Smooth muscle cell (in vitro differentiated cells): Measurements from ENCODE around the gene GTPBP2. TPM values are rescaled to one million over a fixed set of nuclear protein-coding genes. Genes with fewer than 3 reads are reported as not detected.
"Not testable (repeated sequence)": the region's sequence is repeated elsewhere in the genome, so short reads cannot be mapped to it uniquely, and the experiment has no call there.

Source experiments
- DNase-seq: peaks from one replicate; lab custom pipeline; 2025; ENCODE audit not compliant: unreplicated experiment; lab: John Stamatoyannopoulos, UW
- H2AFZ ChIP-seq: fragments of 200-600 bp; sonication (generic); 2 replicates; pipeline ENCODE4 v1.6.0; 2016; ENCODE audit warnings: antibody characterized with exemption, low read depth, mild to moderate bottlenecking
- H3F3A ChIP-seq: fragments of 200-600 bp; sonication (generic); 2 replicates; pipeline ENCODE4 v1.6.0; 2017; ENCODE audit warnings: antibody characterized with exemption, low read depth
- H3K27ac ChIP-seq: fragments of 200-600 bp; sonication (generic); 2 replicates; pipeline ENCODE4 v1.5.1; 2016; ENCODE audit warnings: low read depth, mild to moderate bottlenecking
- H3K27me3 ChIP-seq: fragments of 200-600 bp; sonication (generic); 2 replicates; pipeline ENCODE4 v1.6.1; 2016; ENCODE audit warnings: low read depth, mild to moderate bottlenecking
- H3K36me3 ChIP-seq: fragments of 200-600 bp; sonication (generic); 2 replicates; pipeline ENCODE4 v1.5.1; 2016; ENCODE audit warnings: low read depth
- H3K4me1 ChIP-seq: fragments of 200-600 bp; sonication (generic); 2 replicates; pipeline ENCODE4 v1.5.1; 2016; ENCODE audit warnings: low read depth
- H3K4me2 ChIP-seq: fragments of 200-600 bp; sonication (generic); 2 replicates; pipeline ENCODE4 v1.6.0; 2016; ENCODE audit warnings: mild to moderate bottlenecking
- H3K4me3 ChIP-seq: fragments of 200-600 bp; sonication (generic); 2 replicates; pipeline ENCODE4 v1.5.1; 2016; ENCODE audit warnings: mild to moderate bottlenecking
- H3K79me2 ChIP-seq: fragments of 200-600 bp; sonication (generic); 2 replicates; pipeline ENCODE4 v1.6.0; 2016; ENCODE audit warnings: low read depth, mild to moderate bottlenecking
- H3K9ac ChIP-seq: fragments of 200-600 bp; sonication (generic); 2 replicates; pipeline ENCODE4 v1.6.0; 2016; ENCODE audit warnings: low read depth
- H3K9me3 ChIP-seq: fragments of 200-600 bp; sonication (generic); replicated peaks from 2 replicates; pipeline ENCODE4 v1.5.1; 2016; ENCODE audit warnings: low read depth
- H4K20me1 ChIP-seq: fragments of 200-600 bp; sonication (generic); 2 replicates; pipeline ENCODE4 v1.6.0; 2016; ENCODE audit warnings: low read depth
- WGBS: methylation state at CpG from one replicate; pipeline ENCODE4 v1.1.7; 2016; ENCODE audit warnings: low lambda C conversion rate; 5-methylcytosine and 5-hydroxymethylcytosine counted together
- polyA plus RNA-seq: library from polyadenylated mRNA; unstranded; fragments of >200 nt; fragmentation: Nextera tagmentation; extraction: Ambion mirVana; gene quantifications from 2 replicates; pipeline ENCODE4 v1.2.1, GENCODE V29; 2016
- total RNA-seq: library from RNA; depleted of rRNA; stranded (reverse); fragments of >200 nt; gene quantifications from 2 replicates; pipeline ENCODE4 v1.2.3, GENCODE V29; 2014
- TF ChIP-seq, protein P1 (sequence below): fragments of 200-600 bp; sonication (generic); IDR thresholded peaks from 2 replicates; pipeline ENCODE4 v1.5.1; 2017; ENCODE audit warnings: borderline replicate concordance, mild to moderate bottlenecking, antibody characterized with exemption; ENCODE audit not compliant: insufficient read depth, poor library complexity, severe bottlenecking

GTPBP2 gene
- total and polyA plus RNA-seq, 2 experiments from 2014 or later = 18.3 to 53.7 TPM

GRCh38 chr6:43665376-43665775, 36.3 kb upstream of the GTPBP2 start:
- Histone ChIP-seq H3F3A (peaks cover 16% of the 10 kb centered on the region), H2AFZ (no peak overlapping the region), H3K9me3 (no peaks in the 10 kb centered on the region), H3K4me3 (no peak overlapping the region), H3K4me2 (no peak overlapping the region), H3K27ac (no peak overlapping the region), H4K20me1 (no peaks in the 10 kb centered on the region), H3K27me3 (no peaks in the 10 kb centered on the region), H3K79me2 (no peaks in the 10 kb centered on the region), H3K4me1 (peaks cover 29% of the 10 kb centered on the region), H3K9ac (no peak overlapping the region), H3K36me3 (no peaks in the 10 kb centered on the region)
- TF ChIP-seq, protein P1, sequence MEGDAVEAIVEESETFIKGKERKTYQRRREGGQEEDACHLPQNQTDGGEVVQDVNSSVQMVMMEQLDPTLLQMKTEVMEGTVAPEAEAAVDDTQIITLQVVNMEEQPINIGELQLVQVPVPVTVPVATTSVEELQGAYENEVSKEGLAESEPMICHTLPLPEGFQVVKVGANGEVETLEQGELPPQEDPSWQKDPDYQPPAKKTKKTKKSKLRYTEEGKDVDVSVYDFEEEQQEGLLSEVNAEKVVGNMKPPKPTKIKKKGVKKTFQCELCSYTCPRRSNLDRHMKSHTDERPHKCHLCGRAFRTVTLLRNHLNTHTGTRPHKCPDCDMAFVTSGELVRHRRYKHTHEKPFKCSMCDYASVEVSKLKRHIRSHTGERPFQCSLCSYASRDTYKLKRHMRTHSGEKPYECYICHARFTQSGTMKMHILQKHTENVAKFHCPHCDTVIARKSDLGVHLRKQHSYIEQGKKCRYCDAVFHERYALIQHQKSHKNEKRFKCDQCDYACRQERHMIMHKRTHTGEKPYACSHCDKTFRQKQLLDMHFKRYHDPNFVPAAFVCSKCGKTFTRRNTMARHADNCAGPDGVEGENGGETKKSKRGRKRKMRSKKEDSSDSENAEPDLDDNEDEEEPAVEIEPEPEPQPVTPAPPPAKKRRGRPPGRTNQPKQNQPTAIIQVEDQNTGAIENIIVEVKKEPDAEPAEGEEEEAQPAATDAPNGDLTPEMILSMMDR = no peak
- DNase-seq = no peak
- 100% methylated on average over 1 of the region's 1 CpG for WGBS

- DNase-seq, H3K9me3 ChIP-seq, H3K4me3 ChIP-seq, H3K79me2 ChIP-seq, H3K36me3 ChIP-seq, H3K27ac ChIP-seq, H3F3A ChIP-seq, H3K4me2 ChIP-seq, H3K4me1 ChIP-seq, H4K20me1 ChIP-seq, H3K9ac ChIP-seq, H3K27me3 ChIP-seq, H2AFZ ChIP-seq: not testable (repeated sequence)
- WGBS = 97% methylated on average over 5 of the region's 5 CpGs
Measured at GRCh38 chr6:43662948-43663347, 33.9 kb upstream of the GTPBP2 start.

DNA sequence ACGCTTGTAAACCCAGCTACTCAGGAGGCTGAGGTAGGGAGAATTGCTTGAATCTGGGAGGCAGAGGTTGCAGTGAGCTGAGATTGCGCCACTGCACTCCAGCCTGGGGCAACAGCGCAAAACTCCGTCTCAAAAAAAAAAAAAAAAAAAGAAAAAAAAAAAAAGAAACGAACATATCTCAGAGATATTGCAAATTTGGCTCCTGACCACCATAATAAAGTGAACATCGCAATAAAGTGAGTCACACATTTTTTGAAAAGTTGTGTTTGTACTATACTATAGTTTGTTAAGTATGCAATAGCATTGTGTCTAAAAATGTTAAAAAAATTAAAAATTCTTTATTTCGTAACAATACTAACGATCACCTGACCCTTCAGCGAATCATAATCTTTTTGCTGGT, 29.1 kb upstream of the GTPBP2 start:
- H3K79me2 ChIP-seq = no peaks in the 10 kb centered on the region
- no peaks in the 10 kb centered on the region for H3K9me3 ChIP-seq
- DNase-seq = no peak
- no peaks in the 10 kb centered on the region for H4K20me1 ChIP-seq
- H3K4me2 ChIP-seq = no peak overlapping the region
- H3K4me1 ChIP-seq = no peaks in the 10 kb centered on the region
- TF ChIP-seq, protein P1 = no peak
- no peak overlapping the region for H2AFZ ChIP-seq
- H3K36me3 ChIP-seq = no peaks in the 10 kb centered on the region
- 91% methylated on average over 9 of the region's 9 CpGs for WGBS
- H3F3A ChIP-seq = no peaks in the 10 kb centered on the region
- H3K27me3 ChIP-seq = no peaks in the 10 kb centered on the region
- H3K4me3 ChIP-seq = no peak overlapping the region
- no peak overlapping the region for H3K9ac ChIP-seq
- H3K27ac ChIP-seq = no peak overlapping the region

DNA sequence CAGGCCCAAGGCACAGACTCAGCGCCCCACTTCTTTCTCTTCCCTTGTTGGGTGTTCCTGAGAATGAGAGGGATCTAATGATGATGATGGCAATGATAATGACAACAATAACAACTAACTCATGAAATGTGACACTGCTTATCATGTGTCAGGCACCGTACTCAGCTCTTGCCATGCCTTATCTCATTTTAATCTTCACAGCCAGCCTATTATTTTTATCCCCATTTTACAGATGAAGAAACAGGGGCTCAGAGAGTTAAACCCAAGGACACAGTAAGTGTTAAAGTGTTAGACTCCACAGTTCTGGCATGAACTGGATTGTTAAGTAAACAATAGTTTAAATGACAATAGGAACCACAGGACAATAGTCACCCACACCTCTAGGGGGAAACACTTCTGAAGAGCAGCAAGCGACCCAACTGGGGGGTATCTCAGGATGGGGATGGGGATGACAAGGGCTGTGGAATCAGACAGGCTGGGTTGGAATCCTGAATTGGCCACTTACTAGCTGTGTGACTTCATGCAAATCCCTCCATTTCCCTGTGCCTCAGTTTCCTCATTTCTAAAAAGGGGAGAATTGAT, 28.2 kb upstream of the GTPBP2 start:
- Histone ChIP-seq H3K27ac (no peak overlapping the region), H2AFZ (no peak overlapping the region), H3K9me3 (no peaks in the 10 kb centered on the region), H3K4me2 (no peak overlapping the region), H3K36me3 (no peaks in the 10 kb centered on the region), H4K20me1 (no peaks in the 10 kb centered on the region), H3F3A (no peaks in the 10 kb centered on the region), H3K27me3 (no peaks in the 10 kb centered on the region), H3K4me3 (no peak overlapping the region), H3K4me1 (no peaks in the 10 kb centered on the region), H3K79me2 (no peaks in the 10 kb centered on the region), H3K9ac (no peak overlapping the region)
- TF ChIP-seq, protein P1 = no peak
- no peak for DNase-seq
- WGBS = 90% methylated on average over 3 of the region's 3 CpGs

DNA sequence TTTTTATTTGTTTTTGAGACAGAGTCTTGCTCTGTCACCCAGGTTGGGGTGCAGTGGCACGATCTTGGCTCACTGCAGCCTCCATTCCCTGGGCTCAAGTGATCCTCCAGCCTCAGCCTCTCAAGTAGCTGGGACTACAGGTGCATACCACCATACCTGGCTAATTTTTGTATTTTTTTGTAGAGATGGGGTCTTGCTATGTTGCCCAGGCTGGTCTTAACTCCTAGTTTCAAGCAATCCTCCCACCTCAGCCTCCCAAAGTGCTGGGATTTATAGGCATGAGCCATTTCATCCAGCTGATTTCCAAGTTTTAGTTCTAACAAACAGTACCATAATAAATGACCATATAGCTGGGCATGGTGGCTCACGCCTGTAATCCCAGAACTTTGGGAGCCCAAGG, 23.8 kb upstream of the GTPBP2 start:
- not testable (repeated sequence) for H3F3A ChIP-seq, H3K79me2 ChIP-seq, H4K20me1 ChIP-seq, H3K9ac ChIP-seq, DNase-seq, H3K4me2 ChIP-seq, H2AFZ ChIP-seq, H3K4me1 ChIP-seq, H3K36me3 ChIP-seq, H3K27me3 ChIP-seq, H3K9me3 ChIP-seq, H3K4me3 ChIP-seq, H3K27ac ChIP-seq
- WGBS = 98% methylated on average over 2 of the region's 2 CpGs
